ENCODE results near the gene RAPH1. TPM values are rescaled to one million over a fixed set of nuclear protein-coding genes. Genes with fewer than 3 reads are reported as not detected.

The RAPH1 gene
- total RNA-seq, 1 experiment from 2014 or later = 29.7 TPM

- no TSS peak for BruUV-seq (replicated peaks)
- CTCF ChIA-PET = no interaction called here
- no peaks in the 10 kb centered on the region for H3K36me3 ChIP-seq (ENCODE audit: insufficient read depth, low read length, poor library complexity, severe bottlenecking)
- H3K4me1 ChIP-seq (ENCODE audit: insufficient read depth, low read length, poor library complexity, severe bottlenecking) = no peaks in the 10 kb centered on the region
- no peak for TF ChIP-seq CTCF (conservative IDR thresholded peaks at IDR 0.05; ENCODE audit: low read depth, low read length)
- no peak for TF ChIP-seq EZH2 (IDR thresholded peaks at IDR 0.05; ENCODE audit: borderline replicate concordance, low read depth, low read length, poor library complexity, severe bottlenecking)
- POLR2A ChIA-PET (ENCODE audit: low non-redundant PET) = no interaction called here
- H3K27ac ChIP-seq (ENCODE audit: low read depth, low read length, poor library complexity, severe bottlenecking) = no peak overlapping the region
- no peak for DNase-seq (ENCODE audit: low spot score)
- no peaks in the 10 kb centered on the region for H3K27me3 ChIP-seq (replicated peaks; ENCODE audit: insufficient read depth, low read depth, low read length, poor library complexity)
- no peaks in the 10 kb centered on the region for H3K9me3 ChIP-seq (ENCODE audit: low read depth, low read length, poor library complexity, severe bottlenecking)
- no peak overlapping the region for H3K4me3 ChIP-seq (ENCODE audit: low read depth, low read length, poor library complexity, severe bottlenecking)
- intact Hi-C loops (cut with micrococcal nuclease; ENCODE audit: unreplicated experiment) = no loop called here
Measured at GRCh38 chr2:203579730-203580129, 44.6 kb upstream of the RAPH1 start.

GRCh38 chr2:203578759-203579643 lies 43.9 kb upstream of the RAPH1 start:
- ChIA-PET POLR2A (ENCODE audit: low non-redundant PET) (no interaction called here), CTCF (no interaction called here)
- Histone ChIP-seq H3K4me3 (ENCODE audit: low read depth, low read length, poor library complexity, severe bottlenecking) (no peak overlapping the region), H3K36me3 (ENCODE audit: insufficient read depth, low read length, poor library complexity, severe bottlenecking) (no peaks in the 10 kb centered on the region), H3K9me3 (ENCODE audit: low read depth, low read length, poor library complexity, severe bottlenecking) (no peaks in the 10 kb centered on the region), H3K4me1 (ENCODE audit: insufficient read depth, low read length, poor library complexity, severe bottlenecking) (no peaks in the 10 kb centered on the region), H3K27ac (ENCODE audit: low read depth, low read length, poor library complexity, severe bottlenecking) (no peak overlapping the region), H3K27me3 (replicated peaks; ENCODE audit: insufficient read depth, low read depth, low read length, poor library complexity) (no peaks in the 10 kb centered on the region)
- intact Hi-C loops (cut with micrococcal nuclease; ENCODE audit: unreplicated experiment) = no loop called here
- TF ChIP-seq CTCF (conservative IDR thresholded peaks at IDR 0.05; ENCODE audit: low read depth, low read length) = no peak
- no peak for TF ChIP-seq EZH2 (IDR thresholded peaks at IDR 0.05; ENCODE audit: borderline replicate concordance, low read depth, low read length, poor library complexity, severe bottlenecking)
- BruUV-seq (replicated peaks) = no TSS peak
- DNase-seq (ENCODE audit: low spot score) = no peak

GRCh38 chr2:203574824-203575223 lies 39.7 kb upstream of the RAPH1 start:
- no peaks in the 10 kb centered on the region for H3K9me3 ChIP-seq (ENCODE audit: low read depth, low read length, poor library complexity, severe bottlenecking)
- DNase-seq (ENCODE audit: low spot score) = no peak
- intact Hi-C loops (cut with micrococcal nuclease; ENCODE audit: unreplicated experiment) = no loop called here
- H3K4me1 ChIP-seq (ENCODE audit: insufficient read depth, low read length, poor library complexity, severe bottlenecking) = no peaks in the 10 kb centered on the region
- TF ChIP-seq EZH2 (IDR thresholded peaks at IDR 0.05; ENCODE audit: borderline replicate concordance, low read depth, low read length, poor library complexity, severe bottlenecking) (no peak), CTCF (conservative IDR thresholded peaks at IDR 0.05; ENCODE audit: low read depth, low read length) (no peak)
- ChIA-PET CTCF (no interaction called here), POLR2A (ENCODE audit: low non-redundant PET) (no interaction called here)
- H3K4me3 ChIP-seq (ENCODE audit: low read depth, low read length, poor library complexity, severe bottlenecking) = no peak overlapping the region
- H3K27me3 ChIP-seq (replicated peaks; ENCODE audit: insufficient read depth, low read depth, low read length, poor library complexity) = no peaks in the 10 kb centered on the region
- BruUV-seq (replicated peaks) = no TSS peak
- H3K27ac ChIP-seq (ENCODE audit: low read depth, low read length, poor library complexity, severe bottlenecking) = no peak overlapping the region
- H3K36me3 ChIP-seq (ENCODE audit: insufficient read depth, low read length, poor library complexity, severe bottlenecking) = no peaks in the 10 kb centered on the region
